Activated CD4-positive, alpha-beta T cell treated with anti-CD3 and anti-CD28 coated beads, Interleukin-2, Interleukin-6, amounts not matched to agents 100 ng/mL and 50 ng/mL, durations not matched to agents 16 hours and 8 hours (primary cell): ENCODE data around the gene TRIP4.

Experiments used
- DNase-seq: peaks from one replicate; pipeline ENCODE4 v3.0.0-alpha.2; 2020

Gene TRIP4

DNA sequence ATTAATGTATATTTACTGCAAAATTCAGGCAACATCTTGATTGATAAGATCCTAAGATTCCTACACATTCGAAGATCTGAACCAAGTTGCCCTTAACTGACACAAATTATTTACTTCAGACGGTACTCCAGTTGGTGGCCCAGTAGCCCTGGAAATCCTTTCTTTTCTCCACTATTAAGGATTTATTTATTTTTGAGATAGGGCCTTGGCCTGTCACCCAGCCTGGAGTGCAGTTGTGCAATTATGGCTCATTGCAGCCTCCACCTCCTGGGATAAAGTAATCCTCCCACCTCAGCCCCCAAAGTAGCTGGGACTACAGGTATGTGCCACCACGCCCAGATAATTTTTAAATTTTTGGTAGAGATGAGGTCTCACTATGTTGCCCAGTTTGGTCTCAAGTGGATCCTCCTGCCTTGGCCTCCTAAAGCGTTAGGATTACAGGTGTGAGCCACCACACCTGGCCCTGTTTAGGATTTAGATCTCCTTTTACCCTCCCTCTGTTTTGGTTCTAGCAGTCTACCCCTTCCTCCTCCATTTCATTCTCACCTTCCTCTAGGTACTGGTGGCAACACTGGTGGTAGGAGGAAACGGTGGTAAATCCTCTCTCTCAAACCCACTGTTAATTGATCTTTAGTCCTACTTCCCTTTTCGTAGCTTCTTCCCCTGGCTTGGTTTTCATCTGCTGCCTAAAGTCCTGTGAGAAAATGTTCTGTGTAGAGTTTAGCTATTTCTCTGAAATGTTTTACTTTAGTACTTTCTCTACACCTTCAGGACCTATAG is 60.1 kb downstream of the TRIP4 start:
- DNase-seq = no peak

- no peak for DNase-seq
Observed at GRCh38 chr15:64452988-64453688, 65.5 kb downstream of the TRIP4 start.

- DNase-seq = no peak
Observed at GRCh38 chr15:64453689-64454037, 66.0 kb downstream of the TRIP4 start.

- no peak for DNase-seq
Observed at GRCh38 chr15:64454282-64454681, 66.6 kb downstream of the TRIP4 start.

GRCh38 chr15:64455961-64456371 is 68.3 kb downstream of the TRIP4 start:
- DNase-seq = no peak

GRCh38 chr15:64456634-64457108 is 69.0 kb downstream of the TRIP4 start:
- DNase-seq = no peak

DNA sequence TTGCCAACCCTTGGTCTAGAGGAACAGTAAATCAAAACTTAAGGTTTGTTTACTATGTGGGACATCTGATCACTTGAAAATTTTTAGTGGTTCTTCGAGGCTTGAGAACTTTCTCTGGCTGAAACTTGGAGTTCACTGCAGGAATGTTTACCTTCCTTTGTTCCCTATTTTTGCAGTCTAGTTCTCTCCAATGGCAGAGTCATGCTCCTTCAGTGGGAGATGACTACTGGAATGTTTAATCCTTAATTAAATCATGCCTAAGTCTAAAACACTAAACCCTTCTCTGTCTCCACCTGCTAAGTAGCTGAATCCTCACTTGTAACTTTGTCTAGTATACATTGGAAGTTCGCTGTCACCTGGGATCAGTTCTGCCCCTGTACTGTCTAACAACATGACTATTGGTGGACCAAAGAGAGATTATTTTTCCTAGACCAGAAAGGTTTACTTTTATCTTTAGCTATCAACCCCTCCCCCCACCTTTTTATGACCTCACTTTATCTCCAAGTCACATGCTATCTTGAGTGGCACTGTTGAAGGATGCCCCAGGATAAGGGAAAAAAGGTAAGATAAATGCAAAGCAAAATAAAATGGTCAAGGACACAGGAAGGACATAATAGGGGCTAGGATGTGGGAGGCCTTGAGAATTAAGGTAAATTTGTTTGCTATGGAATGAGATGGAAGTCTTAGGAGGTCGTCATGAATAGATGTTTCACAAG is 71.6 kb downstream of the TRIP4 start:
- no peak for DNase-seq

DNA sequence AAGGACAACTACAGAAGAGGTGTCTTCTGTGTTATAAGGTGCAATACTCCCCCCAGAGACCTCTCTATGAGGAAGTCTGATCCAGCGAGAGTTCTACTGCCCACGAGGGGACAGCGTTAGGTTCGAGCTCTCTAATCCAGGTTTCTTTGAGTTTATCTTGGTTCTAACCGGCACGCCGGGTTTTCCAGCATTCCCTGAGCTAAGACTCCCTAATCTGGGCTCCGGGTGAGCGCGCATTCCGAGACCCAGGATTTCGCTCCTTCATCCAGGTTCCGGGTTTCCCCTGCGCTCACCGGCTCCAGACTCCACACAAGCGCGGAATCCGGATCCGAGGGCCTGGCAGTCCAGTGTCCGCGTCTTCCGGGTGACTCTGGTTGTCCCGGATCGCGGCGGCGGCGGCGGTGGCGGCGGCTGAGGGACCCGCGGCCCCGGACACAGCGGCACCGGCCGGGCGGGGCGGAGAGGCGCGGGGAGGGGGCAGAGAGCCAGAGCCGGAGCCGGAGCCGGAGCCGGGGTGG is 72.6 kb downstream of the TRIP4 start, which contains the start of gene ZNF609:
ZNF609 (plus strand) TSS at position 373 of the 518 bp plus-strand sequence. CDS start 38,842 bp downstream, outside the sequence.
- DNase-seq = peak; percentile 93

DNA sequence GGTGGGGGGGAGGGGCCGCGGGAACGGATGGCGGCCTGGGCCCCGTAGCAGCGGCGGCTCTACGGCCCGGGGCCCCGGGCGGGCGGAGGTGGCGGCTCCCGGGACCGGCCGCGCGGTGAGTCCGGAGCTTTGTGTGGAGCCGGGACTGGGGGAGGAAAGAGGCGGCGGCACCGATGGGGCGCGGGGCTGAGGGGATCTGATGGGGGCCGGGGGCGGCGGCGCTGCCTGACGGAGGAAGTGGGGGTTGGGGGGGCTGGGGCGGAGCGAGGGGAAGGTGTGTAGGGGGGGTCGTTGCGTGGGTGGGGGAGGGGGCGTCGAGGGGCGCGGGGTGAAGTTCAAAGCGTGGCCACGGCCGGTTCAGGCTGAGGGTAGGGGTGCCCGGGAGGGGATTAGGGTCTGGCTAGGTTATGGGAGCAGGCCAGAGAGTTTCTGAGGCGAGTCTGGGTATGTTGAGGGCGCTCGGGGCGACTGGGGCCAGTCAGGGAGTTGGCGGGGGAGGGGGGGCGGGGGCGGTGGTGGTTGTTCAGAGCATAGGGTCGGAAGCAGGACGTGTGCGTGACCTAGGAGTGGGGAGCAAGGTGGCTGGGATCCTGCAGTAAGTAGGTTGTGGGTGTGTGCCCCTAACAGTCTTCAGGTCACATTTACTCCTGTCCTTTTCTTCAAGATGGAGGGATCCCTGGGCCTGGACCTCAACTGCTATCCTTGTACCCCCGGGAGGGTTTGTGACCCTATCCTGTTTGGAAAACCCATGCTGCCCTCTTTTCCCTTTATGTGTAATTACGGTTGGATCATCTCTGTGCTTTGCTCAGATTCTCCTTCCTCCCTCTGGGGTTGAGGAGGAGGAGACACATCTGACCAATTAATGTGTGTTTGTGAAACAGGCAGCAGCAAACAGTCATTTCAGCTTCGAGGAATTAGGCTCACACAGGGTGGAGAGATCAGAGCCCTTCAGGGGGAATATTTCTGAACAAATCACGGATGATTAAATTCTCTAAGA is 73.4 kb downstream of the TRIP4 start:
- DNase-seq = peak; percentile 79

DNA sequence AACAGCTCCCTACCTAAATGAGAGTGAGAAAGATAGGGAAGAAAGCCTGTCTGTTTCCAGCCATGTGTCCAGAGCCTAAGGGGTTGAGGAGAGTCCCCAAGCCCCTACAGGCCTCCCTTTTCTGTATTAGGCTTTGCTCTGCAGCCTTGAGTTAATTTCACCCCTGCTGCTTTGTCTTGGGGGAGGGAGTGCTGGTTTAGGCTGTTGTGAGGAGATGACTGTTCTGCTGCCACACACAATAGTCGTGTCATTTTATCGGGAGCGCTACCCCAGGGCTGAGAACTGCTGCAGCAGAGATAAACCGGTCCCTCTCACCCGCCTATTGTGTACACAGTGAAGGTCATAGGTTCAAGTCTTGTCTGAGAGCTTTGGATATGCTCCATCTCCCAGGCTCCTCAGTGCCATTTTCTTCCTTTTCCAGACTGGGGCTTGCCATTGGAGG is 74.1 kb downstream of the TRIP4 start:
- DNase-seq = peak; percentile 64

DNA sequence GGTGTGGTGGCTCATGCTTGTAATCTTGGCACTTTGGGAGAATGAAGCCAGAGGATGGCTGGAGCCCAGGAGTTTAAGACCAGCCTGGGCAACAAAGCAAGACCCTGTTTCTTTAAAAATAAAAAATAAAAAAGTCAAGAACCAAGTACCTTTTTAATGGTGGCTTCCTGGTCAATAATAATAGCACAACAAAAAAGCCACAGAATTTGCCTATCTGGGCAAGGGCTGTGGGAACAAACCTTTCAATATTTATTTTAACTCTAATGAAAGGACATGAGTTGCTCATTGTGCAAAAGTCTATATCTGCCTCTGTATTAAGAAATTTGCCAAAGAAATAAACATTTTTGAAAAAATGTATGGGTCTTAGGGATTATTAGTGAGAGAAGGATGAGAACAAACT is 74.9 kb downstream of the TRIP4 start:
- DNase-seq = no peak

DNA sequence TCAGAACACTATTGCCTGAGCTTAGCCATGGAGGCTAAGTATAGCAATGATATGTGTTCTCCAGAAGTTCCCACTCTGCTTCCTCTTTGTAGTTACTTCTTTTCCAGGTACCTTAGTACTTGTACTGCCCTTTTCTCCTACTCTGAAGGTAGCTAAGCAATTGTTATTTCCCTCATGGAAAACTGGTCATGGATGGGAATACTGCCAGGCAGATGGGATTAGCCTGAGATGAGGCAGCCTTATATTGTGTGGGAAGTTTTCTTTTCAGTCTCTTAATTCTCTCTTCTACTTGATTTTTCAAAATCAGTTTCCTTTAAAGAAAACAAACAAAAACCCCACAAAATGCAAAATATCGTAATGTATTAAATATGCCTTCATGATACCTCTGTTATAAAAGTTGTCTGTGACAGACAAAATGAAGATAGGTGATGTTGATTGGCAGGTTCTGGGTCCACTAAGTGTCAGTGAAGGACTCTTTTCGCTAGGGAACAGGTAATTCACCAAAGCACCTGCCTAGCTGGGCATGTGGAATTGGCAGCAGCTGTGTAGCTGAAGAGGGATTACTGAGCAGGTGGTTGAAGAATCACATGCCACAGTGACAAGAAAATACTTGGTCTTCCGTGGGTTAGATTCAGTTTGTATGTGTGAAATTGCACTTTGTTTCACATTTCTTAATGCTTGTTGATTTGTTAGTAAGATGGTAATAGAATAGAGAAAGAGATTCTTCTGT is 76.8 kb downstream of the TRIP4 start:
- no peak for DNase-seq

DNA sequence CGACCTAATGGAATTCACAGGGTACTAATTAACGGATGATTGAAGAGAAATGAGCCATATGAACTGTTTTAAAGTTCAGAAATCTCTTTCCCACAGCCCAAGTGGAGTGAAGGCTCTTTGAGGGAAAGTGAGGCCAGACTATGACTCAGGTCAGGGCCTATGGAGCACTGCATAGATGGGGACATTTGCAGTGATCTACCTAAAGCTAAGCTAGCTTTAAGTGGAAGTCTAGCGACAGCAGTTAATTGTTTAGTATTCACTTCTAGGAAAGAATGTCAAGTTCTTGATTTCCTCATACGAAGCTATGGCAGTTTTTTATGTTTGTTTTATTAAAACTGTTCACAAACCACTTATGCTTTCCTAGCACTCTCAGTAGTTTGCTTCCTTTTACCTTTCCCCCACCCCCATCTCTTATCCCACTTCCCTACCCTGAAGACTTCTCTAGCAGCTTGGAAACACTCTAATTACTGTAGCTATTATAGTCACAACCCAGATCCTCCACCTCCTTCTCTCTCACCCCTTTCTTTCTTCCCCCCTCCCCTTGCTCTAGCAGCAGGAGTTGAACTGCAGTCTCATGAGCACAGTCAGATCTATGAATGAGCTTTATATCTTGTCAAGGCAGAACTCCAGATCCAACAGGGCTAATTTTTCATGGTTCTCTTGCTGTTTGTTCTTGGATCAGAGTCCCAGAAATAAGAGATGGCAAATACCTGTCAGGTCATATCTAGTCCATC is 78.9 kb downstream of the TRIP4 start:
- DNase-seq = no peak

- DNase-seq = no peak
Observed at GRCh38 chr15:64472161-64472560, 84.5 kb downstream of the TRIP4 start.

- DNase-seq = no peak
Observed at GRCh38 chr15:64474846-64475245, 87.2 kb downstream of the TRIP4 start.

GRCh38 chr15:64476550-64476949 is 88.9 kb downstream of the TRIP4 start:
- no peak for DNase-seq

- no peak for DNase-seq
Observed at GRCh38 chr15:64478863-64479262, 91.2 kb downstream of the TRIP4 start.

- no peak for DNase-seq
Observed at GRCh38 chr15:64480891-64481290, 93.3 kb downstream of the TRIP4 start.

DNA sequence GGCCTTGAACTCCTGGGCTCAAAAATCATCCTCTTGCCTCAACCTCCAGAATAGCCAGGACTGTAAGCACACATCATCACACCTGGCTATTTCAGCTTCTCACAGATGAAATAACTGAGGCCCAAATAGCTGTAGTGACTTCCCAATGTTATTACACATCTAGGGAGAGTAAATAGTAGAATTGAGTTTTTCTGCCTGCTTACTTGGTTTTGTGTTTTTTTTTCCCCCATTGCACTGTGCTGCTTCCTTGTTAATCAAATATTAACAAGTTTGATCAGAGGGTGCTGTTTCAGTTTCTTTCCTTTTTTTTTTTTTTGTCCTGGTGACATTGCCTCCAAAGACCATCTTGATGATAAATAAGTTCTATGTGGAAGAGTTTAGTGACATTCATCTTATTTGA is 96.1 kb downstream of the TRIP4 start:
- DNase-seq = no peak

- DNase-seq = no peak
Observed at GRCh38 chr15:64485796-64486195, 98.2 kb downstream of the TRIP4 start.
